Measurements from ENCODE around the gene TCF7L2. TPM values are rescaled to one million over a fixed set of nuclear protein-coding genes. Genes with fewer than 3 reads are reported as not detected.
"Not testable (repeated sequence)": the region's sequence is repeated elsewhere in the genome, so short reads cannot be mapped to it uniquely, and the experiment has no call there.

TCF7L2 gene
- total RNA-seq, 2 experiments from 2014 or later = 2.0 to 2.1 TPM

DNA sequence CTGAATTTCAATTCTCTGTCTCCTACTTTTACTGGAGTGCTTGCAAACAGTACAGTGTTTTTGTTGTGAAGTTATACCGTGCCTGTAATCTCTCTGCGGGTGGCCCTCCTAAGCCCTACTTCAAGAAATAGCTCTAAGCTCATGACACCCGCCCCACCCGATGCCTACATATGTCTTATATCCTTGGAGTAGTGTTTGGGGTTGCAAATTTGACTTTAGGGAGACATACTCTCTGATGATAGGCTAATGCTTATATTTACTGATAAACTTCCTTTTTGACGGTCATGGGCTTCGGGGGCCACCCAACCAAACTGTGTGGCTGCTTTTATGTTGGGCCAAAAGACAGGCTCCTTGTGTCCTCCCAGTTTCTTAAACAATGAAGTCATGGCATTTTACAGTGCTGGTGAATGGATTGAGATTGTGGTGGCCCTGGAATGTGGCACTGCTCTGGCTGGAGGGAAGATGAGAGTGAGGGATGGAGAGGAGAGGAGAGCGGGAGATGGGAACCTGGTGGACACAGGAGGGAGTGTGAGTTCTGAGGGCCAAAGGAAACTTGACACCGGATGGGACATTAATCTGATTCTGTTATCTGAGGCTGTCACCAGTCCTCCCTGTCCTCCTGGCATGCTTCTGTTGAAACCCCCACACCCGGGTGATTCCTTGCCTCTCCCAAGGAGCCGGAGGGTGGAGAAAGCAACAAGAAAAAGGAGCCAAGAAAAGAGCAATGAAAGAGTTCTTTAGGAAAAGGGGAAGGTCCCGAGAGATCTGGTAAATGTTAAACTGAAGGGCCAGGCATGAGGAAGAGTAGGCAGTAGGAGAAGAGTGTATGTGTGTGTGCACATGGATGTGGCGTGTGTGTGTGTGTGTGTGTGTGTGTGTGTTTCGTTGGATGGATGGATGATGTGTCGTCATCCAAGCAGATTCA, 113.3 kb downstream of the TCF7L2 start:
- DNase-seq = no peak
- CTCF ChIA-PET = interaction anchor here (0.7 kb wide), 1 partner anchor 328 kb away, joined by 3 read pairs; no protein-coding TSS in a partner anchor
- Mint-ChIP-seq H3K36me3 (ENCODE audit: low read depth) (no peaks in the 10 kb centered on the region), H3K9me3 (no peaks in the 10 kb centered on the region), H3K27ac (no peak overlapping the region), H3K27me3 (ENCODE audit: low read depth) (peaks cover 2% of the 10 kb centered on the region), H3K4me1 (ENCODE audit: low read depth) (no peaks in the 10 kb centered on the region), H3K4me3 (no peak overlapping the region)
- intact Hi-C loops (cut with micrococcal nuclease) = no loop called here

GRCh38 chr10:113064039-113064438, 114.0 kb downstream of the TCF7L2 start:
- no peaks in the 10 kb centered on the region for H3K9me3 Mint-ChIP-seq
- H3K4me3 Mint-ChIP-seq = no peak overlapping the region
- DNase-seq = no peak
- H3K27ac Mint-ChIP-seq = no peak overlapping the region
- intact Hi-C loops (cut with micrococcal nuclease) = no loop called here
- CTCF ChIA-PET = interaction anchor here (0.7 kb wide), 2 partner anchors 30 to 329 kb away, joined by 3 read pairs; no protein-coding TSS in a partner anchor
- no peaks in the 10 kb centered on the region for H3K36me3 Mint-ChIP-seq (ENCODE audit: low read depth)
- H3K4me1 Mint-ChIP-seq (ENCODE audit: low read depth) = no peaks in the 10 kb centered on the region
- peaks cover 2% of the 10 kb centered on the region for H3K27me3 Mint-ChIP-seq (ENCODE audit: low read depth)

GRCh38 chr10:113066120-113066519, 116.1 kb downstream of the TCF7L2 start:
- CTCF ChIA-PET; H3K4me3 Mint-ChIP-seq; H3K36me3 Mint-ChIP-seq (ENCODE audit: low read depth); H3K4me1 Mint-ChIP-seq (ENCODE audit: low read depth); H3K27me3 Mint-ChIP-seq (ENCODE audit: low read depth); H3K27ac Mint-ChIP-seq; intact Hi-C loops (cut with micrococcal nuclease); DNase-seq; H3K9me3 Mint-ChIP-seq: not testable (repeated sequence)

- CTCF ChIA-PET = interaction anchor here (0.6 kb wide), 1 partner anchor 61 kb away, joined by 8 read pairs; no protein-coding TSS in a partner anchor
- Mint-ChIP-seq H3K9me3 (no peaks in the 10 kb centered on the region), H3K27me3 (ENCODE audit: low read depth) (peaks cover 2% of the 10 kb centered on the region), H3K4me3 (no peak overlapping the region), H3K27ac (no peak overlapping the region), H3K4me1 (ENCODE audit: low read depth) (no peaks in the 10 kb centered on the region), H3K36me3 (ENCODE audit: low read depth) (no peaks in the 10 kb centered on the region)
- no peak for DNase-seq
- intact Hi-C loops (cut with micrococcal nuclease) = no loop called here
Observed at GRCh38 chr10:113066561-113067312, 116.7 kb downstream of the TCF7L2 start.

- intact Hi-C loops (cut with micrococcal nuclease) = no loop called here
- CTCF ChIA-PET = interaction anchor here (0.6 kb wide), 1 partner anchor 60 kb away, joined by 8 read pairs; no protein-coding TSS in a partner anchor
- no peaks in the 10 kb centered on the region for H3K4me1 Mint-ChIP-seq (ENCODE audit: low read depth)
- peaks cover 2% of the 10 kb centered on the region for H3K27me3 Mint-ChIP-seq (ENCODE audit: low read depth)
- no peaks in the 10 kb centered on the region for H3K9me3 Mint-ChIP-seq
- DNase-seq = no peak
- no peak overlapping the region for H3K4me3 Mint-ChIP-seq
- H3K27ac Mint-ChIP-seq = no peak overlapping the region
- no peaks in the 10 kb centered on the region for H3K36me3 Mint-ChIP-seq (ENCODE audit: low read depth)
Observed at GRCh38 chr10:113067501-113067900, 117.5 kb downstream of the TCF7L2 start.

GRCh38 chr10:113068178-113068890, 118.3 kb downstream of the TCF7L2 start:
- no peak overlapping the region for H3K4me3 Mint-ChIP-seq
- H3K27ac Mint-ChIP-seq = no peak overlapping the region
- H3K27me3 Mint-ChIP-seq (ENCODE audit: low read depth) = no peaks in the 10 kb centered on the region
- H3K4me1 Mint-ChIP-seq (ENCODE audit: low read depth) = no peaks in the 10 kb centered on the region
- no peaks in the 10 kb centered on the region for H3K9me3 Mint-ChIP-seq
- intact Hi-C loops (cut with micrococcal nuclease) = no loop called here
- CTCF ChIA-PET = interaction anchor here (0.6 kb wide), 1 partner anchor 316 kb away, joined by 3 read pairs; no protein-coding TSS in a partner anchor
- no peaks in the 10 kb centered on the region for H3K36me3 Mint-ChIP-seq (ENCODE audit: low read depth)
- DNase-seq = no peak

GRCh38 chr10:113069595-113069994, 119.5 kb downstream of the TCF7L2 start:
- no peak overlapping the region for H3K27ac Mint-ChIP-seq
- CTCF ChIA-PET = no interaction called here
- no peaks in the 10 kb centered on the region for H3K9me3 Mint-ChIP-seq

DNA sequence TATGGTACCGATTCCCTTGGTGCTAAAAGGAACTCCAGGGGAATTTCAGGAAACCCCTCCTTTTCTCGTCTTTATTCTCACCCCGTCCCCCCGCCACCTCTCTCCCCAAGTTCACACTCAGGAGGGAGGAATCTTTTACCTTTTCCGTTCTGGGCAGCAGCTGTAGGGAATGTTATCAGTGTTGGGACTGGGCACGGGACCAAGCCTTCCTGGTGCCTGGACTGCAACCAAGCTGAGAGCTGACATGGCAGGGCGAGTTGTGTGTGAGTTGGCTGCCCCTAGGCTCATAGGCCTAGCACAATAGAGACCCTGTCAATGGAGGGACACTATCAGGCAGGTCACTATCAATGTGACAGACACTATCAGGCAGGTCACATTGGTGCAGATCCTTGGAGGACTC, 121.4 kb downstream of the TCF7L2 start:
- no peaks in the 10 kb centered on the region for H3K9me3 Mint-ChIP-seq
- no peak overlapping the region for H3K4me3 Mint-ChIP-seq
- no peaks in the 10 kb centered on the region for H3K36me3 Mint-ChIP-seq (ENCODE audit: low read depth)
- DNase-seq = no peak
- H3K27ac Mint-ChIP-seq = no peak overlapping the region
- H3K4me1 Mint-ChIP-seq (ENCODE audit: low read depth) = no peaks in the 10 kb centered on the region
- CTCF ChIA-PET = no interaction called here
- intact Hi-C loops (cut with micrococcal nuclease) = no loop called here
- H3K27me3 Mint-ChIP-seq (ENCODE audit: low read depth) = no peaks in the 10 kb centered on the region

More at GRCh38 chr10:113069595-113069994, 119.5 kb downstream of the TCF7L2 start:
- H3K4me3 Mint-ChIP-seq = no peak overlapping the region
- no peaks in the 10 kb centered on the region for H3K4me1 Mint-ChIP-seq (ENCODE audit: low read depth)
- DNase-seq = no peak
- intact Hi-C loops (cut with micrococcal nuclease) = no loop called here
- no peaks in the 10 kb centered on the region for H3K36me3 Mint-ChIP-seq (ENCODE audit: low read depth)
- no peaks in the 10 kb centered on the region for H3K27me3 Mint-ChIP-seq (ENCODE audit: low read depth)

GRCh38 chr10:113073549-113074189, 123.6 kb downstream of the TCF7L2 start:
- Mint-ChIP-seq H3K9me3 (no peaks in the 10 kb centered on the region), H3K4me3 (no peak overlapping the region), H3K27me3 (ENCODE audit: low read depth) (no peaks in the 10 kb centered on the region), H3K4me1 (ENCODE audit: low read depth) (no peaks in the 10 kb centered on the region), H3K36me3 (ENCODE audit: low read depth) (no peaks in the 10 kb centered on the region), H3K27ac (no peak overlapping the region)
- intact Hi-C loops (cut with micrococcal nuclease) = no loop called here
- no peak for DNase-seq
- CTCF ChIA-PET = interaction anchor here (1.1 kb wide), 1 partner anchor 448 kb away, joined by 3 read pairs; no protein-coding TSS in a partner anchor

GRCh38 chr10:113076949-113077348, 126.9 kb downstream of the TCF7L2 start:
- no peak for DNase-seq
- Mint-ChIP-seq H3K4me1 (ENCODE audit: low read depth) (no peaks in the 10 kb centered on the region), H3K27me3 (ENCODE audit: low read depth) (no peaks in the 10 kb centered on the region), H3K4me3 (no peak overlapping the region), H3K9me3 (no peaks in the 10 kb centered on the region), H3K36me3 (ENCODE audit: low read depth) (no peaks in the 10 kb centered on the region), H3K27ac (no peak overlapping the region)
- intact Hi-C loops (cut with micrococcal nuclease) = no loop called here
- CTCF ChIA-PET = no interaction called here

DNA sequence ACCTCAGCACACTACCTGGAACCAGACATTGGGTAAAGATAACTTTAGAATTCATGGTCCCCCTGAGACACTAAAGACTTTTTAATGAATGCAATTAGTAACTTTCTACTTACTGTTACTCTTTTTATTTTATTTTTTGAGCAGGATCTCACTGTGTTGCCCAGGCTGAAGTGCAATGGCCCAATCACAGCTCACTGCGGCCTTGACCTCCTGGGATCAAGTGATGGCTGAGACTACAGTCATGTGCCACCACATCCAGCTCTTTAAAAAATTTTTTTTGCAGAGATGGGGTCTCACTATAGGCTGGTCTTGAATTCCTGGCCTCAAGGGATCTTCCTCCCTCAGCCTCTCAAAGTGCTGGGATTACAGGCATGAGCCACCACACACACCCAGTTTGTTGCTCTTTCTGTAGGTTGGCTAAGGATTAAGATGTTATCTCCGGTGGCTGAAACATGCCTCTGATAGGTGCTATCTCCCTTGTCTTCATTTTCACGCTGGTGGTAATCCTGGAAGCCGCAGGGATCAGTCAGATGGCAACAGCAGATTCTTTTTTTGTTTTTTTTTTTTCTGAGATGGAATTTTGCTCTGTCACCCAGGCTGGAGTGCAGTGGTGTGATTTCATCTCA, 128.3 kb downstream of the TCF7L2 start:
- intact Hi-C loops (cut with micrococcal nuclease) = no loop called here
- Mint-ChIP-seq H3K4me3 (no peak overlapping the region), H3K36me3 (ENCODE audit: low read depth) (no peaks in the 10 kb centered on the region), H3K9me3 (no peaks in the 10 kb centered on the region), H3K4me1 (ENCODE audit: low read depth) (no peaks in the 10 kb centered on the region), H3K27ac (no peak overlapping the region), H3K27me3 (ENCODE audit: low read depth) (no peaks in the 10 kb centered on the region)
- DNase-seq = no peak
- CTCF ChIA-PET = no interaction called here

All from activated naive CD4-positive, alpha-beta T cell treated with anti-CD3 and anti-CD28 coated beads for 36 hours (primary cell).